Measurements from ENCODE around the gene SLC52A1.

DNA sequence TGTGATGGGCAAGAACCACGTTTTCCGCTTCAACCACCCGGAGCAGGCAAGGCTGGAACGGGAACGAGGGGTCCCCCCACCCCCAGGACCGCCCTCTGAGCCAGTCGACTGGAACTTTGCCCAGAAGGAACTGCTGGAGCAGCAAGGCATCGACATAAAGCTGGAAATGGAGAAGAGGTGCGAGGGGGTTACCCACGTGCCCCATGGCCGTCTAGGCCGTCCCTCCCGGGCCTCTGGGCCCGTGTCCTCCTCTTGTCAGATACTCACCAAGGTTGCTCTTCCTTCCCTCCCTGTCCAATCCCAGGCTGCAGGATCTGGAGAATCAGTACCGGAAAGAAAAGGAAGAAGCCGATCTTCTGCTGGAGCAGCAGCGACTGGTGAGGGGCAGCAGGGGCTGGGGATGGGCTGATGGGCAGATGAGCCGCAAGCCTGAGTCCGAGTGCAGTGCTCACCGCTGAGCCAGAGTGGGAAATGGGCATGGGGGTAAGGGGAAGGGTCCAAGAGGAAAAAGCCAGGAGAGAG is 14.7 kb downstream of the SLC52A1 start:
- TF ChIP-seq CTCF (IDR thresholded peaks at IDR 0.05; ENCODE audit: low read length) (no peak), EZH2 (optimal IDR thresholded peaks at IDR 0.05; ENCODE audit: low read depth, low read length) (no peak)
